GM12878 (cell line): Measurements from ENCODE around the gene GUCY1A2. TPM values are rescaled to one million over a fixed set of nuclear protein-coding genes. Genes with fewer than 3 reads are reported as not detected.

Experiments
- ATAC-seq: fragments of 200-7000 bp; cut with Tn5 transposase; 3 replicates; pipeline ENCODE4 v1.9.1; 2020; ENCODE audit warnings: mild to moderate bottlenecking, moderate library complexity
- BruUV-seq: library from RNA; stranded (reverse); fragments of 400-500 nt; replicated peaks from 2 replicates; lab custom pipeline; 2021; lab: Mats Ljungman, UMichigan
- CTCF ChIA-PET: fragments of 300-600 bp; sonication (Branson Sonifier 250); formaldehyde crosslinking; extraction: SDS; loops from one replicate; lab custom pipeline; 2021; ENCODE audit warnings: inconsistent platforms; lab: Yijun Ruan, JAX
- POLR2A ChIA-PET: fragments of 350-600 bp; formaldehyde crosslinking; extraction: SDS; loops from one replicate; lab custom pipeline; 2021; ENCODE audit warnings: inconsistent platforms; lab: Charles Lee
- RAD21 ChIA-PET: fragments of 300-600 bp; sonication (Branson Sonifier 250); formaldehyde crosslinking; loops from one replicate; lab custom pipeline; 2023; ENCODE audit warnings: antibody characterized with exemption; ENCODE audit not compliant: unreplicated experiment; lab: Charles Lee
- SMC1A ChIA-PET: fragments of 300-600 bp; sonication (Branson Sonifier 250); formaldehyde crosslinking; loops from one replicate; lab custom pipeline; 2023; ENCODE audit not compliant: unreplicated experiment, uncharacterized antibody; lab: Charles Lee
- DNase-seq: peaks from one replicate; pipeline ENCODE4 v3.0.0-alpha.2; 2011; ENCODE audit warnings: low read depth, low spot score
- FAIRE-seq: peaks from 3 replicates; lab custom pipeline; 2011; peaks lifted over from hg19 to GRCh38; lab: Jason Lieb, UNC
- H2AFZ ChIP-seq: 2 replicates; pipeline ENCODE4 v1.6.0; 2011; ENCODE audit warnings: low read depth, low read length, control low read depth; ENCODE audit not compliant: control insufficient read depth
- H3K27ac ChIP-seq: 2 replicates; pipeline ENCODE4 v1.5.1; 2011; ENCODE audit warnings: control low read depth; ENCODE audit not compliant: control insufficient read depth, insufficient read depth
- H3K27me3 ChIP-seq, 2 experiments: replicated peaks in 1 of 2; 2 replicates each; pipeline versions ENCODE4 v1.6.0 to v1.6.1; 2011; ENCODE audit warnings: low read length in 1 of 2; ENCODE audit not compliant: control insufficient read depth in 2 of 2, insufficient read depth in 2 of 2
- H3K36me3 ChIP-seq, 2 experiments: 2 replicates each; pipeline ENCODE4 v1.5.1; 2011; ENCODE audit warnings: low read length in 1 of 2; ENCODE audit not compliant: control insufficient read depth in 2 of 2, insufficient read depth in 2 of 2
- H3K4me1 ChIP-seq: 2 replicates; pipeline ENCODE4 v1.6.1; 2011; ENCODE audit warnings: mild to moderate bottlenecking, low read length, moderate library complexity, mixed read lengths; ENCODE audit not compliant: control insufficient read depth, insufficient read depth
- H3K4me2 ChIP-seq: 2 replicates; pipeline ENCODE4 v1.6.0; 2011; ENCODE audit warnings: control low read depth; ENCODE audit not compliant: control insufficient read depth, insufficient read depth
- H3K4me3 ChIP-seq: fragments of 200-600 bp; sonication (generic); 2 replicates; pipeline ENCODE4 v1.5.1; 2016
- H3K79me2 ChIP-seq: 2 replicates; pipeline ENCODE4 v1.6.0; 2011; ENCODE audit warnings: low read length; ENCODE audit not compliant: control insufficient read depth, insufficient read depth
- H3K9ac ChIP-seq: 2 replicates; pipeline ENCODE4 v1.8.0; 2011; ENCODE audit warnings: low read length, control low read depth, mixed read lengths; ENCODE audit not compliant: control insufficient read depth, insufficient read depth
- H3K9me3 ChIP-seq: replicated peaks from 3 replicates; pipeline ENCODE4 v1.5.1; 2011; ENCODE audit warnings: mild to moderate bottlenecking, low read length; ENCODE audit not compliant: control insufficient read depth, insufficient read depth
- H4K20me1 ChIP-seq: 2 replicates; pipeline ENCODE4 v1.6.0; 2011; ENCODE audit not compliant: control insufficient read depth, insufficient read depth
- BACH1 ChIP-seq: fragments of 450-650 bp; IDR thresholded peaks from 2 replicates; pipeline ENCODE4 v1.6.1; 2017; ENCODE audit warnings: mild to moderate bottlenecking, borderline replicate concordance
- BMI1 ChIP-seq: fragments of 450-650 bp; IDR thresholded peaks from 2 replicates; pipeline ENCODE4 v1.6.1; 2016; ENCODE audit warnings: mild to moderate bottlenecking, moderate library complexity, borderline replicate concordance
- CBX3 ChIP-seq: fragments of 200-600 bp; sonication (generic); IDR thresholded peaks from 2 replicates; pipeline ENCODE4 v1.6.1; 2016; ENCODE audit warnings: low read depth, borderline replicate concordance
- CEBPB ChIP-seq, 2 experiments: fragments of 150-350 bp in 1 of 2; IDR thresholded peaks; 2 replicates each; pipeline ENCODE4 v1.6.1; 2012 to 2014; ENCODE audit warnings: low read depth in 2 of 2, low read length in 2 of 2, borderline replicate concordance in 1 of 2, inconsistent platforms in 1 of 2
- MYB ChIP-seq: fragments of 150-350 bp; IDR thresholded peaks from 2 replicates; pipeline ENCODE4 v1.6.1; 2014; ENCODE audit warnings: mild to moderate bottlenecking, low read depth, low read length, borderline replicate concordance
- RFX5 ChIP-seq: IDR thresholded peaks from 2 replicates; pipeline ENCODE4 v1.6.1; 2011; ENCODE audit warnings: low read depth, low read length, improper control_type of control experiment
- TCF3 ChIP-seq: IDR thresholded peaks from 2 replicates; pipeline ENCODE4 v1.6.1; 2012; ENCODE audit warnings: low read depth, mild to moderate bottlenecking, low read length, borderline replicate concordance; ENCODE audit not compliant: insufficient read depth
- YY1 ChIP-seq: IDR thresholded peaks from 2 replicates; pipeline ENCODE4 v1.6.1; 2011; ENCODE audit warnings: low read depth, mild to moderate bottlenecking, low read length
- WGBS: methylation state at CpG from one replicate; pipeline ENCODE4 v1.1.6; 2016; ENCODE audit warnings: low lambda C conversion rate; ENCODE audit not compliant: insufficient replicate concordance, insufficient coverage; ENCODE audit errors: missing lambda C conversion rate; 5-methylcytosine and 5-hydroxymethylcytosine counted together
- in situ Hi-C: fragments of 300-500 bp; cut with MboI; formaldehyde crosslinking; loops from 9 replicates; pipeline ENCODE4 v1.14.3; 2018; ENCODE audit warnings: mixed read lengths
- intact Hi-C: fragments of 100-400 bp; cut with micrococcal nuclease; formaldehyde crosslinking; loops from one replicate; pipeline ENCODE4 v1.14.2; 2022; ENCODE audit not compliant: unreplicated experiment
- polyA plus RNA-seq, 11 experiments: library from polyadenylated mRNA; depleted of rRNA in 4 of 11; unstranded in 6 of 11; stranded (reverse) in 5 of 11; fragments of >200 nt; fragmentation: Nextera tagmentation in 4 of 11; fragmentation: Illumina TruSeq in 1 of 11; extraction: Ambion mirVana in 4 of 11; extraction: Trizol in 1 of 11; gene quantifications; 1 replicate in 1 of 11; 2 replicates in 10 of 11; pipeline versions ENCODE4 v1.2.1 to v1.2.3, GENCODE V29; 2011 to 2016; ENCODE audit warnings: inconsistent platforms in 2 of 11, missing spikeins in 2 of 11, low read depth in 1 of 11
- total RNA-seq, 4 experiments: library from RNA; depleted of rRNA in 3 of 4; stranded (reverse); fragments of >200 nt in 3 of 4; fragmentation: Illumina TruSeq in 1 of 4; extraction: Trizol in 1 of 4; gene quantifications; 2 replicates each; pipeline versions ENCODE4 v1.2.1 to v1.2.3, GENCODE V29; 2013 to 2021
- TF ChIP-seq, protein P1 (sequence below): IDR thresholded peaks from 2 replicates; pipeline ENCODE4 v1.6.1; 2011; ENCODE audit warnings: borderline replicate concordance, low read depth, mild to moderate bottlenecking, moderate library complexity, mixed read lengths, low read length; ENCODE audit not compliant: insufficient read depth; ENCODE audit errors: extremely low read length
- TF ChIP-seq, protein P2 (sequence below): fragments of 450-650 bp; formaldehyde crosslinking; IDR thresholded peaks from 2 replicates; pipeline ENCODE4 v1.4.0; 2022; ENCODE audit warnings: mild to moderate bottlenecking, moderate library complexity

The GUCY1A2 gene
- total and polyA plus RNA-seq, 10 of the 15 experiments (the other 5 are each of a cell fraction or from before 2014, with no cell fraction given), result under 0.01 to 0.03 (median under 0.01) TPM; not detected in 4

DNA sequence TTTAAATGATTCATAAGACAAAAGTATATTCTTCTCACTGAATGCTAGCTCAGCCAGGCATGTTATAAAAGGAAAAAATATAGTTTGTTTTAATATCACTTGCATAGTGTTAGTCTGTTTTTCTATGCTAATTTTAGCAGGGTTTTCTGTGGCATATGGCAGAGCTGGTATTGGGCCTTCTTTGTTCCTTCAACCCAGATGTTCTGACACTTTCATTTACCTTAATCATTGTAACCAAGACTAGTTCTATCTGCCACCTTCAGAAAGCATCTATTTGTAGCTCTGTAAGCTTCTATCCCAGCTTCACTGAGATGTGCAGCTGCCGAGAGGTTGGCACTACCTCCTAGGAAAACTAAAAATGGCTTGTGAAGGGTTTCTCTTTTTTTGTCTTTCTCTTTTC, 338.7 kb downstream of the GUCY1A2 start:
- FAIRE-seq (no peak), ATAC-seq (no peak), DNase-seq (no peak)
- CTCF ChIA-PET, result no interaction called here
- Histone ChIP-seq H3K79me2 (no peaks in the 10 kb centered on the region), H3K4me1 (no peaks in the 10 kb centered on the region), H3K4me2 (no peak overlapping the region), H4K20me1 (no peaks in the 10 kb centered on the region), H2AFZ (no peak overlapping the region), H3K36me3 (no peaks in the 10 kb centered on the region), H3K4me3 (no peak overlapping the region), H3K9ac (no peak overlapping the region), H3K9me3 (no peaks in the 10 kb centered on the region), H3K27me3 (no peaks in the 10 kb centered on the region), H3K27ac (no peak overlapping the region)
- in situ Hi-C loops (no loop called here), intact Hi-C loops (no loop called here)
- RAD21 ChIA-PET, result no interaction called here
- WGBS, result 21% methylated on average over 1 of the region's 1 CpG
- no peak for TF ChIP-seq CEBPB (IDR thresholded peaks at IDR 0.05; ENCODE audit: borderline replicate concordance in 1 of 2, low read depth in 2 of 2, low read length in 2 of 2)
- TF ChIP-seq, protein P1, sequence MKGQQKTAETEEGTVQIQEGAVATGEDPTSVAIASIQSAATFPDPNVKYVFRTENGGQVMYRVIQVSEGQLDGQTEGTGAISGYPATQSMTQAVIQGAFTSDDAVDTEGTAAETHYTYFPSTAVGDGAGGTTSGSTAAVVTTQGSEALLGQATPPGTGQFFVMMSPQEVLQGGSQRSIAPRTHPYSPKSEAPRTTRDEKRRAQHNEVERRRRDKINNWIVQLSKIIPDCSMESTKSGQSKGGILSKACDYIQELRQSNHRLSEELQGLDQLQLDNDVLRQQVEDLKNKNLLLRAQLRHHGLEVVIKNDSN, result no peak
- no peak for TF ChIP-seq BMI1
- TF ChIP-seq RFX5, result no peak
- TF ChIP-seq BACH1, result no peak
- no peak for TF ChIP-seq CBX3
- TF ChIP-seq, protein P2, sequence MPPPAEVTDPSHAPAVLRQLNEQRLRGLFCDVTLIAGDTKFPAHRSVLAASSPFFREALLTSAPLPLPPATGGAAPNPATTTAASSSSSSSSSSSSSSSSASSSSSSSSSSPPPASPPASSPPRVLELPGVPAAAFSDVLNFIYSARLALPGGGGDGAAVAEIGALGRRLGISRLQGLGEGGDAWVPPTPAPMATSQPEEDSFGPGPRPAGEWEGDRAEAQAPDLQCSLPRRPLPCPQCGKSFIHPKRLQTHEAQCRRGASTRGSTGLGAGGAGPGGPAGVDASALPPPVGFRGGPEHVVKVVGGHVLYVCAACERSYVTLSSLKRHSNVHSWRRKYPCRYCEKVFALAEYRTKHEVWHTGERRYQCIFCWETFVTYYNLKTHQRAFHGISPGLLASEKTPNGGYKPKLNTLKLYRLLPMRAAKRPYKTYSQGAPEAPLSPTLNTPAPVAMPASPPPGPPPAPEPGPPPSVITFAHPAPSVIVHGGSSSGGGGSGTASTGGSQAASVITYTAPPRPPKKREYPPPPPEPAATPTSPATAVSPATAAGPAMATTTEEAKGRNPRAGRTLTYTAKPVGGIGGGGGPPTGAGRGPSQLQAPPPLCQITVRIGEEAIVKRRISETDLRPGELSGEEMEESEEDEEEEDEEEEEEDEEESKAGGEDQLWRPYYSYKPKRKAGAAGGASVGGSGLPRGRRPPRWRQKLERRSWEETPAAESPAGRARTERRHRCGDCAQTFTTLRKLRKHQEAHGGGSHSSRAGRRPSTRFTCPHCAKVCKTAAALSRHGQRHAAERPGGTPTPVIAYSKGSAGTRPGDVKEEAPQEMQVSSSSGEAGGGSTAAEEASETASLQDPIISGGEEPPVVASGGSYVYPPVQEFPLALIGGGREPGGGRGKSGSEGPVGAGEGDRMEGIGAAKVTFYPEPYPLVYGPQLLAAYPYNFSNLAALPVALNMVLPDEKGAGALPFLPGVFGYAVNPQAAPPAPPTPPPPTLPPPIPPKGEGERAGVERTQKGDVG (CRISPR knock-in tag), result no peak
- TF ChIP-seq YY1, result no peak
- no peak for TF ChIP-seq TCF3
- no peak for TF ChIP-seq MYB
- BruUV-seq, result no TSS peak
- SMC1A ChIA-PET, result no interaction called here
- POLR2A ChIA-PET, result no interaction called here
